Keratinocyte (primary cell): ENCODE results near the gene PPFIA1. TPM values are rescaled to one million over a fixed set of nuclear protein-coding genes. Genes with fewer than 3 reads are reported as not detected.

Experiments used
- DNase-seq: peaks from one replicate; pipeline ENCODE4 v3.0.0-alpha.2; 2011; ENCODE audit warnings: low read depth, missing footprints, low spot score
- FAIRE-seq: peaks from 2 replicates; lab custom pipeline; 2011; peaks lifted over from hg19 to GRCh38; lab: Jason Lieb, UNC
- H2AFZ ChIP-seq: 2 replicates; pipeline ENCODE4 v1.6.0; 2012; ENCODE audit warnings: low read length, control low read depth, inconsistent platforms; ENCODE audit not compliant: control insufficient read depth
- H3K27ac ChIP-seq: 2 replicates; pipeline ENCODE4 v1.5.1; 2011; ENCODE audit warnings: low read length; ENCODE audit not compliant: control insufficient read depth, insufficient read depth
- H3K27me3 ChIP-seq: 3 replicates; pipeline ENCODE4 v1.6.0; 2011; ENCODE audit warnings: low read length; ENCODE audit not compliant: control insufficient read depth, insufficient read depth; ENCODE audit errors: extremely low read depth
- H3K36me3 ChIP-seq, 2 experiments: 2 replicates in 1 of 2; 3 replicates in 1 of 2; pipeline ENCODE4 v1.5.1; 2011; ENCODE audit warnings: low read length in 2 of 2, mild to moderate bottlenecking in 1 of 2; ENCODE audit not compliant: control insufficient read depth in 2 of 2, insufficient read depth in 2 of 2; ENCODE audit errors: extremely low read depth in 1 of 2
- H3K4me1 ChIP-seq: 3 replicates; pipeline ENCODE4 v1.5.1; 2011; ENCODE audit warnings: low read length; ENCODE audit not compliant: control insufficient read depth, insufficient read depth; ENCODE audit errors: extremely low read depth
- H3K4me2 ChIP-seq: 3 replicates; pipeline ENCODE4 v1.6.0; 2011; ENCODE audit warnings: low read depth, low read length; ENCODE audit not compliant: control insufficient read depth, insufficient read depth; ENCODE audit errors: extremely low read depth
- H3K4me3 ChIP-seq, 3 experiments: fragments of 200-600 bp in 1 of 3; sonication (generic) in 1 of 3; 2 replicates in 2 of 3; 3 replicates in 1 of 3; pipeline ENCODE4 v1.5.1; 2011 to 2016; ENCODE audit warnings: low read length in 3 of 3, mild to moderate bottlenecking in 3 of 3, control low read depth in 2 of 3, inconsistent platforms in 1 of 3, low read depth in 1 of 3, mixed read lengths in 1 of 3, mixed run types in 1 of 3, moderate library complexity in 1 of 3; ENCODE audit not compliant: control insufficient read depth in 2 of 3, insufficient read depth in 2 of 3; ENCODE audit errors: extremely low read depth in 1 of 3
- H3K79me2 ChIP-seq: 2 replicates; pipeline ENCODE4 v1.6.0; 2012; ENCODE audit warnings: low read length; ENCODE audit not compliant: control insufficient read depth, insufficient read depth
- H3K9ac ChIP-seq: 3 replicates; pipeline ENCODE4 v1.6.0; 2011; ENCODE audit warnings: low read length; ENCODE audit not compliant: control insufficient read depth, insufficient read depth; ENCODE audit errors: extremely low read depth
- H3K9me1 ChIP-seq: 3 replicates; pipeline ENCODE4 v1.6.0; 2011; ENCODE audit warnings: low read length; ENCODE audit not compliant: control insufficient read depth, insufficient read depth; ENCODE audit errors: extremely low read depth
- H3K9me3 ChIP-seq: 2 replicates; pipeline ENCODE4 v1.5.1; 2012; ENCODE audit warnings: low read depth, low read length; ENCODE audit not compliant: control insufficient read depth
- H4K20me1 ChIP-seq: 3 replicates; pipeline ENCODE4 v1.6.0; 2011; ENCODE audit warnings: low read length; ENCODE audit not compliant: control insufficient read depth, insufficient read depth; ENCODE audit errors: extremely low read depth
- CTCF ChIP-seq, 3 experiments: IDR thresholded peaks in 1 of 3; conservative IDR thresholded peaks in 1 of 3; optimal IDR thresholded peaks in 1 of 3; 2 replicates in 2 of 3; 3 replicates in 1 of 3; pipeline versions ENCODE3 to v1.5.1; 2011; ENCODE audit warnings: low read length in 3 of 3, mild to moderate bottlenecking in 3 of 3, moderate library complexity in 2 of 3, control low read depth in 1 of 3, inconsistent platforms in 1 of 3; ENCODE audit not compliant: insufficient read depth in 2 of 3; ENCODE audit errors: extremely low read depth in 1 of 3
- EZH2 ChIP-seq: IDR thresholded peaks from one replicate; pipeline ENCODE4 v1.6.1; 2012; ENCODE audit warnings: inconsistent platforms, mild to moderate bottlenecking, low read length, moderate library complexity
- dilution Hi-C: fragments of 300-500 bp; cut with MboI; formaldehyde crosslinking; loops from one replicate; pipeline ENCODE4 v1.7.0; 2020; ENCODE audit warnings: low sequenced_read_pairs; ENCODE audit not compliant: extremely low pct_ligation_motif_present
- polyA plus RNA-seq, 5 experiments: library from polyadenylated mRNA; depleted of rRNA in 3 of 5; stranded (reverse) in 3 of 5; stranded (forward) in 1 of 5; unstranded in 1 of 5; fragments of >200 nt; gene quantifications; 1 replicate in 1 of 5; 2 replicates in 3 of 5; 3 replicates in 1 of 5; pipeline versions ENCODE4 v1.2.1 to v1.2.3, GENCODE V29; 2011 to 2012; ENCODE audit warnings: missing spikeins in 2 of 5, low read depth in 1 of 5, low replicate concordance in 1 of 5

Gene PPFIA1
- polyA plus RNA-seq, 1 donor (not counting 4 experiments of a cell fraction or from before 2014, with no cell fraction given): 27.6 TPM

DNA sequence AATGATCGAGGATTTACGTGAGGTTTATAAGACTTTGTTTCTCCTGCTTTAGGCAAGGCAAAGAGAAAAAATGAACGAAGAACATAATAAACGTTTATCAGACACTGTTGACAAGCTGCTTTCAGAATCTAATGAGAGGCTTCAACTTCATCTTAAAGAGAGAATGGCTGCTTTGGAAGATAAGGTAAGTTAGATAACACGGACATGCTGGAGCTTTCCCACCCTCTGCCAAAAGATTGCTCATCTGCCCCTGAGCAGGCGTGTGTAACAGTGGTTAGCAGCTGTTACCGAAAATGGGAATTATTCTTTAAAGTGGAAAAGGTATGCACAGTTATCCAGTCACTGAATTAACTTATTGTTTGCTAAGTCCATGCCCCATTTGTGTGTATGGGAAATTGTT, 65.0 kb downstream of the PPFIA1 start:
- Histone ChIP-seq H2AFZ (no peak overlapping the region), H3K4me3 (no peak overlapping the region), H3K9me1 (no peaks in the 10 kb centered on the region), H3K27me3 (no peaks in the 10 kb centered on the region), H3K4me2 (no peak overlapping the region), H3K27ac (no peak overlapping the region), H3K36me3 (peaks cover 36 to 44% of the 10 kb centered on the region in 2 experiments), H3K4me1 (no peaks in the 10 kb centered on the region), H3K79me2 (no peaks in the 10 kb centered on the region), H4K20me1 (no peaks in the 10 kb centered on the region), H3K9me3 (no peaks in the 10 kb centered on the region), H3K9ac (no peak overlapping the region)
- dilution Hi-C loops: no loop called here
- TF ChIP-seq CTCF (optimal IDR thresholded peaks at IDR 0.05 in 1 of 3, IDR thresholded peaks at IDR 0.05 in 1 of 3, conservative IDR thresholded peaks at IDR 0.05 in 1 of 3; ENCODE audit: extremely low read depth in 1 of 3, insufficient read depth in 2 of 3, low read length in 3 of 3): no peak
- no peak for TF ChIP-seq EZH2
- DNase-seq: no peak
- no peak for FAIRE-seq

GRCh38 chr11:70338594-70338993, 68.1 kb downstream of the PPFIA1 start:
- no peaks in the 10 kb centered on the region for H3K9me1 ChIP-seq
- peaks cover 32 to 33% of the 10 kb centered on the region in 2 experiments for H3K36me3 ChIP-seq
- no peaks in the 10 kb centered on the region for H3K9me3 ChIP-seq
- no peaks in the 10 kb centered on the region for H3K79me2 ChIP-seq
- H3K9ac ChIP-seq: no peak overlapping the region
- no peaks in the 10 kb centered on the region for H3K4me1 ChIP-seq
- H3K27ac ChIP-seq: no peak overlapping the region
- H4K20me1 ChIP-seq: peaks cover 3% of the 10 kb centered on the region
- H3K4me3 ChIP-seq: no peak overlapping the region
- dilution Hi-C loops: no loop called here
- no peak for FAIRE-seq
- no peak overlapping the region for H2AFZ ChIP-seq
- H3K27me3 ChIP-seq: no peaks in the 10 kb centered on the region
- TF ChIP-seq CTCF (optimal IDR thresholded peaks at IDR 0.05 in 1 of 3, IDR thresholded peaks at IDR 0.05 in 1 of 3, conservative IDR thresholded peaks at IDR 0.05 in 1 of 3; ENCODE audit: extremely low read depth in 1 of 3, insufficient read depth in 2 of 3, low read length in 3 of 3) (no peak), EZH2 (no peak)
- no peak for DNase-seq
- H3K4me2 ChIP-seq: no peak overlapping the region
